H9 (cell line): Measurements from ENCODE around the gene GPC6. TPM values are rescaled to one million over a fixed set of nuclear protein-coding genes. Genes with fewer than 3 reads are reported as not detected.

Experiments used
- DNase-seq: peaks from one replicate; pipeline ENCODE4 v3.0.0-alpha.2; 2017
- H2AFZ ChIP-seq: one replicate; pipeline ENCODE4 v1.6.1; 2013; ENCODE audit warnings: mild to moderate bottlenecking, low read length, control low read depth, moderate library complexity
- H2AK5ac ChIP-seq: 2 replicates; pipeline ENCODE4 v1.6.1; 2013; ENCODE audit warnings: low read length, control low read depth, mixed read lengths; ENCODE audit not compliant: insufficient read length
- H2BK120ac ChIP-seq: one replicate; pipeline ENCODE4 v1.6.1; 2013; ENCODE audit warnings: low read depth, mild to moderate bottlenecking, low read length, control low read depth, inconsistent platforms; ENCODE audit not compliant: poor library complexity, severe bottlenecking
- H2BK12ac ChIP-seq: 2 replicates; pipeline ENCODE4 v1.6.1; 2013; ENCODE audit warnings: low read length, control low read depth, mixed read lengths, low read depth; ENCODE audit not compliant: insufficient read length
- H2BK15ac ChIP-seq: 2 replicates; pipeline ENCODE4 v1.6.1; 2013; ENCODE audit warnings: low read depth, low read length, control low read depth
- H2BK20ac ChIP-seq: one replicate; pipeline ENCODE4 v1.6.1; 2013; ENCODE audit warnings: low read depth, mild to moderate bottlenecking, low read length, control low read depth, inconsistent platforms; ENCODE audit not compliant: poor library complexity, severe bottlenecking
- H2BK5ac ChIP-seq: 2 replicates; pipeline ENCODE4 v1.6.1; 2013; ENCODE audit warnings: low read length, control low read depth, mixed read lengths; ENCODE audit not compliant: insufficient read length
- H3K14ac ChIP-seq: 2 replicates; pipeline ENCODE4 v1.6.1; 2013; ENCODE audit warnings: low read length, control low read depth; ENCODE audit not compliant: insufficient read depth
- H3K18ac ChIP-seq: 2 replicates; pipeline ENCODE4 v1.6.1; 2013; ENCODE audit warnings: low read depth, mild to moderate bottlenecking, mixed read lengths, low read length, control low read depth; ENCODE audit not compliant: insufficient read length
- H3K23ac ChIP-seq: 2 replicates; pipeline ENCODE4 v1.6.1; 2013; ENCODE audit warnings: low read length, control low read depth, mixed read lengths, low read depth; ENCODE audit not compliant: insufficient read length
- H3K23me2 ChIP-seq: 2 replicates; pipeline ENCODE4 v1.6.1; 2013; ENCODE audit warnings: low read depth, mild to moderate bottlenecking, mixed read lengths, low read length, control low read depth; ENCODE audit not compliant: insufficient read length, poor library complexity, severe bottlenecking
- H3K27ac ChIP-seq: 2 replicates; pipeline ENCODE4 v1.5.1; 2013; ENCODE audit warnings: low read length, control low read depth, mixed read lengths, low read depth; ENCODE audit not compliant: insufficient read length
- H3K27me3 ChIP-seq: 2 replicates; pipeline ENCODE4 v1.6.1; 2013; ENCODE audit warnings: low read length, control low read depth, inconsistent platforms; ENCODE audit not compliant: insufficient read depth
- H3K4ac ChIP-seq: 2 replicates; pipeline ENCODE4 v1.6.1; 2013; ENCODE audit warnings: low read depth, mild to moderate bottlenecking, control low read depth, inconsistent platforms, low read length, moderate library complexity
- H3K4me1 ChIP-seq: 2 replicates; pipeline ENCODE4 v1.6.1; 2013; ENCODE audit warnings: low read length, control low read depth, inconsistent platforms; ENCODE audit not compliant: insufficient read depth
- H3K4me2 ChIP-seq: 2 replicates; pipeline ENCODE4 v1.6.1; 2013; ENCODE audit warnings: low read length, control low read depth, mixed read lengths; ENCODE audit not compliant: insufficient read length, insufficient read depth
- H3K56ac ChIP-seq: 2 replicates; pipeline ENCODE4 v1.6.1; 2013; ENCODE audit warnings: low read depth, mild to moderate bottlenecking, mixed read lengths, low read length, control low read depth; ENCODE audit not compliant: insufficient read length
- H3K79me1 ChIP-seq: 2 replicates; pipeline ENCODE4 v1.6.1; 2013; ENCODE audit warnings: low read depth, mild to moderate bottlenecking, moderate library complexity, low read length, control low read depth, inconsistent platforms; ENCODE audit not compliant: insufficient read depth, poor library complexity, severe bottlenecking
- H3K79me2 ChIP-seq: 2 replicates; pipeline ENCODE4 v1.6.1; 2013; ENCODE audit warnings: low read length, control low read depth, inconsistent platforms; ENCODE audit not compliant: insufficient read depth
- H3K9ac ChIP-seq: 2 replicates; pipeline ENCODE4 v1.6.1; 2013; ENCODE audit warnings: low read length, control low read depth, mixed read lengths; ENCODE audit not compliant: insufficient read length; ENCODE audit errors: extremely low read depth
- H3K9me3 ChIP-seq: one replicate; pipeline ENCODE4 v1.6.1; 2013; ENCODE audit warnings: low read depth, low read length, inconsistent platforms; ENCODE audit not compliant: control insufficient read depth
- H3T11ph ChIP-seq: one replicate; pipeline ENCODE4 v1.6.1; 2013; ENCODE audit warnings: mild to moderate bottlenecking, low read length, control low read depth, inconsistent platforms
- H4K20me1 ChIP-seq: one replicate; pipeline ENCODE4 v1.6.1; 2013; ENCODE audit not compliant: control insufficient read depth, insufficient read length, insufficient read depth
- H4K5ac ChIP-seq: 2 replicates; pipeline ENCODE4 v1.6.1; 2013; ENCODE audit warnings: low read depth, mild to moderate bottlenecking, mixed read lengths, low read length, control low read depth; ENCODE audit not compliant: insufficient read length
- H4K8ac ChIP-seq: replicated peaks from 2 replicates; pipeline ENCODE4 v1.6.1; 2013; ENCODE audit warnings: low read length, control low read depth, mixed read lengths, low read depth; ENCODE audit not compliant: insufficient read length
- H4K91ac ChIP-seq: 2 replicates; pipeline ENCODE4 v1.6.1; 2013; ENCODE audit warnings: low read depth, mild to moderate bottlenecking, moderate library complexity, mixed read lengths, low read length, control low read depth; ENCODE audit not compliant: insufficient read length
- H3K27ac Mint-ChIP-seq, 3 experiments: 2 replicates in 2 of 3; 3 replicates in 1 of 3; pipeline ENCODE4 v1.8.0; 2020 to 2021; ENCODE audit warnings: mixed read lengths in 3 of 3, mild to moderate bottlenecking in 1 of 3, moderate library complexity in 1 of 3
- H3K27me3 Mint-ChIP-seq: 2 replicates; pipeline ENCODE4 v1.8.0; 2021; ENCODE audit warnings: low read depth, mild to moderate bottlenecking, moderate library complexity, mixed read lengths
- H3K36me3 Mint-ChIP-seq, 3 experiments: 2 replicates in 2 of 3; 3 replicates in 1 of 3; pipeline ENCODE4 v1.8.0; 2020 to 2021; ENCODE audit warnings: low read depth in 3 of 3, mixed read lengths in 3 of 3; ENCODE audit not compliant: insufficient read depth in 1 of 3
- H3K4me1 Mint-ChIP-seq, 2 experiments: 2 replicates each; pipeline ENCODE4 v1.8.0; 2020; ENCODE audit warnings: mixed read lengths in 2 of 2
- H3K4me3 Mint-ChIP-seq, 2 experiments: 2 replicates in 1 of 2; 3 replicates in 1 of 2; pipeline ENCODE4 v1.8.0; 2020 to 2021; ENCODE audit warnings: mild to moderate bottlenecking in 2 of 2, mixed read lengths in 2 of 2, moderate library complexity in 1 of 2
- H3K9me3 Mint-ChIP-seq, 2 experiments: 2 replicates in 1 of 2; 3 replicates in 1 of 2; pipeline ENCODE4 v1.8.0; 2020; ENCODE audit warnings: mild to moderate bottlenecking in 2 of 2, mixed read lengths in 2 of 2, moderate library complexity in 1 of 2
- CTCF ChIP-seq: fragments of 200-600 bp; sonication (generic); conservative IDR thresholded peaks from 3 replicates; pipeline ENCODE4 v1.8.0; 2021; ENCODE audit warnings: antibody characterized with exemption, mild to moderate bottlenecking
- WGBS: extraction: QIAGEN DNeasy Blood & Tissue Kit; methylation state at CpG from one replicate; pipeline ENCODE4 v1.1.7; 2013; ENCODE audit warnings: missing lambda C conversion rate, low lambda C conversion rate, mixed read lengths; ENCODE audit not compliant: insufficient read length; ENCODE audit errors: extremely low coverage; 5-methylcytosine and 5-hydroxymethylcytosine counted together
- total RNA-seq: library from RNA; stranded (reverse); gene quantifications from 2 replicates; pipeline ENCODE4 v1.2.1, GENCODE V29; 2021

The GPC6 gene
- total RNA-seq, 1 experiment from 2014 or later = 15.6 TPM

DNA sequence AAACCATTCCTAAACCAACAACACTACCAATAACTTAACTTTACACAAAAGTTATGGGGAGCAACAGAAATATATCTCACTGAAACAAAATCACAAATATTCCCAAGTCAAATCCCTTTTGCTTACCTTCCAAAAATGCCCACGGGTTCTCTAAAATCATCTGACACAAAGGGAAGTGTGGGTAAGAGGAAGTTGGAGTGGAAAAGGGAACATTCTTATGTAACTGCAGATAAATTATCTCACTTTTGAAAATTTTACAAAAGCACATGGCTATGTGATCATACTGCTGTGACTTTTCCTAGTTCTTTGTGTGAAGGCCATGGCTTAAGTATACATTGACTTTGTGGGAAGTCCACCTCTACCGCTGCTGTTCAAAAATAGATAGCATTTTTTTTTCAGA is 350.5 kb downstream of the GPC6 start:
- H3K9me3 ChIP-seq = no peaks in the 10 kb centered on the region
- H3K56ac ChIP-seq = no peak overlapping the region
- H2AFZ ChIP-seq = no peak overlapping the region
- H3T11ph ChIP-seq = no peak overlapping the region
- H3K79me1 ChIP-seq = no peaks in the 10 kb centered on the region
- no peaks in the 10 kb centered on the region for H3K36me3 Mint-ChIP-seq
- H2AK5ac ChIP-seq = no peak overlapping the region
- no peaks in the 10 kb centered on the region for H3K79me2 ChIP-seq
- H3K4ac ChIP-seq = no peak overlapping the region
- no peak overlapping the region for H4K5ac ChIP-seq
- H4K91ac ChIP-seq = no peak overlapping the region
- no peak overlapping the region for H2BK20ac ChIP-seq
- no peak overlapping the region for H4K8ac ChIP-seq
- no peak overlapping the region for H2BK12ac ChIP-seq
- H3K27me3 ChIP-seq = no peaks in the 10 kb centered on the region
- no peak overlapping the region for H2BK120ac ChIP-seq
- no peak overlapping the region for H3K27ac Mint-ChIP-seq
- H3K4me1 ChIP-seq = no peaks in the 10 kb centered on the region; the same call in 1 of the 2 replicates
- H3K27me3 Mint-ChIP-seq = no peaks in the 10 kb centered on the region
- H3K18ac ChIP-seq = no peak overlapping the region
- H3K27ac ChIP-seq = no peak overlapping the region
- no peak overlapping the region for H3K14ac ChIP-seq
- H2BK5ac ChIP-seq = no peak overlapping the region
- H3K23me2 ChIP-seq = no peaks in the 10 kb centered on the region
- no peak overlapping the region for H3K4me3 Mint-ChIP-seq
- H3K9me3 Mint-ChIP-seq = no peaks in the 10 kb centered on the region
- H2BK15ac ChIP-seq = no peak overlapping the region
- DNase-seq = no peak
- H3K23ac ChIP-seq = no peak overlapping the region
- H3K4me1 Mint-ChIP-seq = peaks cover 0 to 6% of the 10 kb centered on the region in 2 experiments; a peak in 1 of 4 replicates
- TF ChIP-seq CTCF = no peak
- no peaks in the 10 kb centered on the region for H4K20me1 ChIP-seq
- no peak overlapping the region for H3K9ac ChIP-seq
- no peak overlapping the region for H3K4me2 ChIP-seq
- WGBS = no CpG with 5 or more reads among the region's 2 CpGs
